ENCODE measurements around the gene SNTG2. TPM values are rescaled to one million over a fixed set of nuclear protein-coding genes. Genes with fewer than 3 reads are reported as not detected.

SNTG2 gene
- total RNA-seq, 2 experiments from 2014 or later, result 0.57 to 1.0 TPM

DNA sequence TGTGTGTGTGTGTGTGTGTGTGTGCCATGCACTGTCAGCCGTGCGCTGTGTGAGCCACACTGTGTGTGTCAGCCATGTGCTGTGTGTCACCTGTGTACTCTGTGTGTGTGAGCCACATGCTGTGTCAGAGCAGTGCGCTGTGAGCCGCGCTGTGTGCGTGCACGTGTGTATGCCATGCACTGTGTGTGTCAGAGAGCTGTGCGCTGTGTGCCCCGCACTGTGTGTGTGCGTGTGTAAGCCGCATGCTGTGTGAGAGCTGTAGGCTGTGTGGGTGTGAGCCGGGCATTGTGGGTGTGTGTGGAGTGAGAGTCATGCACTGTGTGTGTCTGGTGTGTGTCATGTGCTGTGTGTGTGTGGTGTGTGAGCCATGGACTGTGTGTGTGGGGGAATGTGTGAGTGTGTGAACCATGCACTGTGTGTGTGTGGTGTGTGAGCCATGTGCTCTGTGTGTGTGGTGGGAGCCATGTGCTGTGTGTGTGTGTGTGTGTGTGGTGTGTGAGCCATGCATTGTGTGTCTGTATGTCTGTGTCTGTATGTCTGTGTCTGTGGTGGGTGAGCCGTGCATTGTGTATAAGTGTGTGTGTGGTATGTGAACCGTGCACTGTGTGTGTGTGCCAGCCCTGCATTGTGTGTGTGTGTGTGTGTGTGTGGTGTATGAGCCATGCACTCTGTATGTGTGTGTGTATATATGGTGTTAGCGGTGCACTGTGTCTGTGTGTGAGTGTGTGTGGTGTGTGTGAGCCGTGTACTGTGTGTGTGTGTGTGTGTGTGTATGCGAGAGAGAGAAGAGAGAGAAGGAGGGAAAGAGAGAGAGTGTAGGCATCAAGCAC, 356.3 kb downstream of the SNTG2 start:
- H3K4me1 Mint-ChIP-seq (ENCODE audit: low read depth), result peaks cover 8% of the 10 kb centered on the region

GRCh38 chr2:1307670-1308069, 357.0 kb downstream of the SNTG2 start:
- H3K9me3 Mint-ChIP-seq, result no peaks in the 10 kb centered on the region
- no peak overlapping the region for H3K4me3 Mint-ChIP-seq
- peaks cover 4% of the 10 kb centered on the region for H3K4me1 Mint-ChIP-seq (ENCODE audit: low read depth)
- peaks cover 2% of the 10 kb centered on the region for H3K27me3 Mint-ChIP-seq (ENCODE audit: low read depth)
- H3K27ac Mint-ChIP-seq, result no peak overlapping the region
- intact Hi-C loops (cut with micrococcal nuclease), result no loop called here
- CTCF ChIA-PET, result no interaction called here
- H3K36me3 Mint-ChIP-seq (ENCODE audit: low read depth), result no peaks in the 10 kb centered on the region
- no peak for DNase-seq

More for the DNA sequence above, 356.3 kb downstream of the SNTG2 start:
- intact Hi-C loops (cut with micrococcal nuclease), result no loop called here
- peaks cover 2% of the 10 kb centered on the region for H3K27me3 Mint-ChIP-seq (ENCODE audit: low read depth)
- no peak overlapping the region for H3K27ac Mint-ChIP-seq
- no peak overlapping the region for H3K4me3 Mint-ChIP-seq
- no peak for DNase-seq
- H3K9me3 Mint-ChIP-seq, result no peaks in the 10 kb centered on the region
- CTCF ChIA-PET, result no interaction called here
- no peaks in the 10 kb centered on the region for H3K36me3 Mint-ChIP-seq (ENCODE audit: low read depth)

DNA sequence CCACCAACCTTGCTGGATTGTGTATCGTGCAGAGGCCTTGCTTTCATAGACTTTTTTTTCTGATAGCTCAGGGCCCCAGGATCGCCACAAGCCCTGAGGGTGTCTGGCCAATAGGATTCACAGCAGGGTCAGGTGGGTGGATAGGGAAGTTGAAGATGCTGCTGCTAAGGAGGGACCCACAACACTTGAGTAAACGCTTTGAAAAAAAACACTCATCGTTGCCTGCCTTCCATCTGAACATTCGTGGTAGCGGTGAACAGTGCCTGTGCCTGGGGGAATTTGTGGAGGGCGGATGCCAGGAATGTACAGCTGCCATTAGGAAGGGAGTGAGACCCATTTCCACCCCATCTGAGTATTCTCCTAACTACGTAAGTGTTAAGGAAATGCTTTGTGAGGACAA, 358.0 kb downstream of the SNTG2 start:
- CTCF ChIA-PET, result no interaction called here
- Mint-ChIP-seq H3K4me1 (ENCODE audit: low read depth) (no peaks in the 10 kb centered on the region), H3K36me3 (ENCODE audit: low read depth) (no peaks in the 10 kb centered on the region), H3K27me3 (ENCODE audit: low read depth) (peaks cover 2% of the 10 kb centered on the region), H3K4me3 (no peak overlapping the region), H3K27ac (no peak overlapping the region), H3K9me3 (no peaks in the 10 kb centered on the region)
- intact Hi-C loops (cut with micrococcal nuclease), result no loop called here
- no peak for DNase-seq

- Mint-ChIP-seq H3K27ac (no peak overlapping the region), H3K36me3 (ENCODE audit: low read depth) (no peaks in the 10 kb centered on the region), H3K4me3 (no peak overlapping the region), H3K4me1 (ENCODE audit: low read depth) (no peaks in the 10 kb centered on the region), H3K9me3 (no peaks in the 10 kb centered on the region), H3K27me3 (ENCODE audit: low read depth) (peaks cover 2% of the 10 kb centered on the region)
- no peak for DNase-seq
- CTCF ChIA-PET, result no interaction called here
- intact Hi-C loops (cut with micrococcal nuclease), result no loop called here
Observed at GRCh38 chr2:1309507-1309906, 358.9 kb downstream of the SNTG2 start.

DNA sequence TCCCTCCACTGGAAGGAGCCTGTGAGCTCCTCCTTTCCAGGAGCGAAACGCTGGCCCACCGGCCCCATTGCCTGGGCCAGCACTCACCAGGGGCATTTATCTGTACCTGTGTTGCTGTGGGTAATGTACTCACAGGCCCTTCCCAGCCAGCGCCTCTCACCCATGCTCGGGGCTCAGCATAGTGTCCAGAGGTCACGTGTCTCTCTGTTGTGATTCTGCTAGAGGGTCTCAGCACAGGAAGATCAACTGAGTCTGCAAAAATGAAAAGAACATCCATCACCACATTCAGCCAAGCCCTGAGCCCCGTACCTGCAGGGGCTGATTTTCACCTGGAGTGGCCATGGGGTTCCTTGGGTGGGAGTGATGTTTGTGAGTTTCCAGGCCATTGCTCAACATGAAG, 359.6 kb downstream of the SNTG2 start:
- H3K27ac Mint-ChIP-seq, result no peak overlapping the region
- no peaks in the 10 kb centered on the region for H3K36me3 Mint-ChIP-seq (ENCODE audit: low read depth)
- H3K4me1 Mint-ChIP-seq (ENCODE audit: low read depth), result no peaks in the 10 kb centered on the region
- DNase-seq, result no peak
- no peaks in the 10 kb centered on the region for H3K9me3 Mint-ChIP-seq
- CTCF ChIA-PET, result no interaction called here
- peaks cover 2% of the 10 kb centered on the region for H3K27me3 Mint-ChIP-seq (ENCODE audit: low read depth)
- H3K4me3 Mint-ChIP-seq, result no peak overlapping the region
- intact Hi-C loops (cut with micrococcal nuclease), result no loop called here

- Mint-ChIP-seq H3K9me3 (no peaks in the 10 kb centered on the region), H3K4me1 (ENCODE audit: low read depth) (no peaks in the 10 kb centered on the region), H3K27ac (no peak overlapping the region), H3K36me3 (ENCODE audit: low read depth) (no peaks in the 10 kb centered on the region), H3K4me3 (no peak overlapping the region), H3K27me3 (ENCODE audit: low read depth) (peaks cover 2% of the 10 kb centered on the region)
- intact Hi-C loops (cut with micrococcal nuclease), result no loop called here
- no peak for DNase-seq
- CTCF ChIA-PET, result no interaction called here
Observed at GRCh38 chr2:1310866-1311265, 360.2 kb downstream of the SNTG2 start.

DNA sequence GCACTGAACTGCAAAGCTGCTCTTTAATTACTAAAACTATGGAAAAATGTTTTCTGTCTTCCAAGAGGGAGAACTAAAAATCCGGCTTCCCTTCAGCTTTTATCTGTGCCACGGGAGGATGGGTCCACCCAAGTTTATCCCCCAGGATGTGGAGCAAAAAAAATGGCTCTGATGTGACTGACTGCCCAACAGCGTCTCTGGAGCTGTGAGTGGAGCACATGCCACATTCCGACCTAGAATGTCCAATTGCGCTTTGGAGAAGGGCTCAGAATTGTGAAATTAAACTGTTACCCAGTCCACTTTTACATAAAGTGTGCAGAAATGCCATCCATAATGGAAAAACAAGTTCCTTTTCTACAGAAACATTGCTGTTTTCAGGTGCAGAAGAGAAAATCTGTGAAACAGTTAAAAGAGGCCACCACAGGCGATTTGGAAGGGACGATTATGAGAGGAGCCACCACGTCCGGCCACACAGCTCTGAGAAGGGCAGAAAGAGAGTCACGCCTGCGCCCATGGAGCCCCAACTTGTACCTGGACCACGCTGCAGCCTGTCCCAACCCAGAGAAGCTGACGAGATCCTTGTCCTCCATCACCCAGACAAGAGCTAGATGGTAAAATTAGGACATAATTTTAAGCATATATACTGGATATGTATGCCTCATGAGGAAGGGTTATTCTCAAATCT, 362.7 kb downstream of the SNTG2 start:
- no peak overlapping the region for H3K27ac Mint-ChIP-seq
- H3K27me3 Mint-ChIP-seq (ENCODE audit: low read depth), result no peaks in the 10 kb centered on the region
- intact Hi-C loops (cut with micrococcal nuclease), result no loop called here
- H3K4me3 Mint-ChIP-seq, result no peak overlapping the region
- no peaks in the 10 kb centered on the region for H3K4me1 Mint-ChIP-seq (ENCODE audit: low read depth)
- no peaks in the 10 kb centered on the region for H3K36me3 Mint-ChIP-seq (ENCODE audit: low read depth)
- no peak for DNase-seq
- H3K9me3 Mint-ChIP-seq, result no peaks in the 10 kb centered on the region
- CTCF ChIA-PET, result no interaction called here

- H3K36me3 Mint-ChIP-seq (ENCODE audit: low read depth), result no peaks in the 10 kb centered on the region
- H3K27me3 Mint-ChIP-seq (ENCODE audit: low read depth), result peaks cover 2% of the 10 kb centered on the region
- intact Hi-C loops (cut with micrococcal nuclease), result no loop called here
- H3K9me3 Mint-ChIP-seq, result no peaks in the 10 kb centered on the region
- no peak overlapping the region for H3K4me3 Mint-ChIP-seq
- no peak for DNase-seq
- no peak overlapping the region for H3K27ac Mint-ChIP-seq
- H3K4me1 Mint-ChIP-seq (ENCODE audit: low read depth), result no peaks in the 10 kb centered on the region
- CTCF ChIA-PET, result no interaction called here
Observed at GRCh38 chr2:1314254-1314653, 363.6 kb downstream of the SNTG2 start.

GRCh38 chr2:1318366-1319009, 367.8 kb downstream of the SNTG2 start:
- Mint-ChIP-seq H3K9me3 (no peaks in the 10 kb centered on the region), H3K36me3 (ENCODE audit: low read depth) (no peaks in the 10 kb centered on the region), H3K4me3 (no peak overlapping the region), H3K27me3 (ENCODE audit: low read depth) (peaks cover 2% of the 10 kb centered on the region), H3K4me1 (ENCODE audit: low read depth) (no peaks in the 10 kb centered on the region), H3K27ac (no peak overlapping the region)
- intact Hi-C loops (cut with micrococcal nuclease), result no loop called here
- CTCF ChIA-PET, result no interaction called here
- DNase-seq, result no peak

GRCh38 chr2:1319393-1319792, 368.7 kb downstream of the SNTG2 start:
- Mint-ChIP-seq H3K4me3 (no peak overlapping the region), H3K36me3 (ENCODE audit: low read depth) (no peaks in the 10 kb centered on the region), H3K27ac (no peak overlapping the region), H3K9me3 (no peaks in the 10 kb centered on the region), H3K27me3 (ENCODE audit: low read depth) (peaks cover 2% of the 10 kb centered on the region), H3K4me1 (ENCODE audit: low read depth) (no peaks in the 10 kb centered on the region)
- intact Hi-C loops (cut with micrococcal nuclease), result no loop called here
- no peak for DNase-seq
- CTCF ChIA-PET, result no interaction called here

- no peak for DNase-seq
- Mint-ChIP-seq H3K27me3 (ENCODE audit: low read depth) (peaks cover 2% of the 10 kb centered on the region), H3K9me3 (no peaks in the 10 kb centered on the region), H3K4me3 (no peak overlapping the region), H3K27ac (no peak overlapping the region), H3K4me1 (ENCODE audit: low read depth) (no peaks in the 10 kb centered on the region), H3K36me3 (ENCODE audit: low read depth) (no peaks in the 10 kb centered on the region)
- intact Hi-C loops (cut with micrococcal nuclease), result no loop called here
- CTCF ChIA-PET, result no interaction called here
Observed at GRCh38 chr2:1321321-1321720, 370.7 kb downstream of the SNTG2 start.

DNA sequence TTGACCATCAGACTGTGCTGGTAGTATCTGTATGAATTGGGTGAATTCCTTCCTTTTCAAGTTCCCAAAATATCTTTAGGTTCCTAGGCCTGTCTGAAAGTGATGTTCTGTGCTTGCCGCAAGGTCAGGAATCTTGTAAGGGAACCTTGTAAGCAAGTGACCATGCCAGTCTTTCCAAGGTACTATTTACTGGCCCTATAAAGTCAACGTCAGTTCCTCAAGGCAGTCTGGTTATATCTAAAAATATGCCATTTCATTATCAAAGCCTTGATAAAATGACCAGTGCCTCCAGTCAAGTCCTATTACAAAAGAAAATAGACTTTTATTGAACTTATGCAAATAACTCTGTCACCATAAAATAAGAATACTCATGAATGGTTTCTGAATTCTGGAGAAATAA, 374.2 kb downstream of the SNTG2 start:
- intact Hi-C loops (cut with micrococcal nuclease), result no loop called here
- no peak overlapping the region for H3K4me3 Mint-ChIP-seq
- no peaks in the 10 kb centered on the region for H3K36me3 Mint-ChIP-seq (ENCODE audit: low read depth)
- no peaks in the 10 kb centered on the region for H3K9me3 Mint-ChIP-seq
- DNase-seq, result no peak
- CTCF ChIA-PET, result no interaction called here
- H3K27ac Mint-ChIP-seq, result no peak overlapping the region
- peaks cover 2% of the 10 kb centered on the region for H3K4me1 Mint-ChIP-seq (ENCODE audit: low read depth)
- H3K27me3 Mint-ChIP-seq (ENCODE audit: low read depth), result no peaks in the 10 kb centered on the region

DNA sequence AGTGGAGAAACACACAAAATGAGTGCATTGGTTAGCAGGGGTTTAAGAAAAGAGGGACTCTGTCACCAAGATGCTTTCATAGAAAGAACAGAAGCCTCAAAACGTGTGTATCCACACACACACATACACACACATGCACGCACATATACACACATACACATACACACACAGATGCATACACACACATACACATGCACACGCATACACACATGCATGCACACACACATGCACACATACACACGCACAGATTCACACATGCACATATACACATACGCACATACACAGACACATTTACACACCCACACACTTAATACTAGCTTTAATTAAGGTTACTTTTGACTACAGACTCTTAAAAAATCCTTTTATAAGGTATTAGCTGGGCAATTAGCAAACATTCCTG, 378.0 kb downstream of the SNTG2 start:
- CTCF ChIA-PET, result interaction anchor here (0.5 kb wide), 1 partner anchor 35 kb away, joined by 3 read pairs; no protein-coding TSS in a partner anchor

More for the DNA sequence above, 378.0 kb downstream of the SNTG2 start:
- H3K9me3 Mint-ChIP-seq, result peaks cover 4% of the 10 kb centered on the region
- H3K36me3 Mint-ChIP-seq (ENCODE audit: low read depth), result no peaks in the 10 kb centered on the region
- intact Hi-C loops (cut with micrococcal nuclease), result no loop called here
- H3K4me1 Mint-ChIP-seq (ENCODE audit: low read depth), result peaks cover 2% of the 10 kb centered on the region
- no peaks in the 10 kb centered on the region for H3K27me3 Mint-ChIP-seq (ENCODE audit: low read depth)
- no peak overlapping the region for H3K4me3 Mint-ChIP-seq
- H3K27ac Mint-ChIP-seq, result no peak overlapping the region
- DNase-seq, result no peak

Data from activated naive CD4-positive, alpha-beta T cell treated with anti-CD3 and anti-CD28 coated beads for 36 hours (primary cell).